ENCODE results near the gene GDNF.

Gene GDNF

DNA sequence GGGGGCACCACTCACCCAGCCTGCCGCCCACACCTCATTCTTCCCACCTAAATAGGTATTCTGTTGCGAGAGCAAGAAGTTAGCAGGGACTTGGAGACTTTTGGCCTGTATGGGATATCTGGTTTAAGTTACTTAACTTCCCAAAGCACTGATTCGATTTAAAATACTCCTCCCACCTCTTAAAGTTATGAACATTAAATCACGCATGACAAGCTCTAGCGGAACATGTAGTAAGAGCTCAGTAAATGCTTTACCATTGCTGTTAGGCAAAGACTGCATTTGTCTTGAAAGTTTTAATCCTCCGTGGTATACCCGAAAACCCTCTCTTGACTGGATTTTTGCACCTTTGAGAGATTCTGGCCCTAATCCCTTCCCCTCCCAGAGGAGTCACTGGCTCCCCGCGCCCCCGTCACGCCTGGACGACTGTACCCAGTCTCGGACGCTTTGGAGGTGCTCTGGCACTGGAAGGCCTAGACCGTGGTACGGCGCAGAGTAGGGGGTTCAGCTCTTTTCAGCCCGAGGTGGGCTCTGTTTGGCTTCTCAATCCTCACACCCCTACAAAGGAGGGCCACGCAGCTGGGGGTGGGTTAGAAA, 4.4 kb downstream of the GDNF start:
- Histone ChIP-seq H4K20me1 (peaks cover 0 to 4% (median 0%) of the 10 kb centered on the region in 11 experiments; a peak in 4 of 22 replicates), H3K4me2 (no peak overlapping the region), H3K27ac (no peak overlapping the region), H3K36me3 (no peaks in the 10 kb centered on the region), H3K4me3 (no peak overlapping the region; a peak in 1 of 20 replicates), H3K4me1 (peaks cover 6 to 27% (median 15%) of the 10 kb centered on the region in 10 experiments; a peak in 11 of 20 replicates), H3K9me3 (replicated peaks in 1 of 11) (peaks cover 10 to 56% (median 40%) of the 10 kb centered on the region in 11 experiments; a peak in 20 of 22 replicates), H3K27me3 (peaks cover 66 to 73% (median 68%) of the 10 kb centered on the region in 11 experiments), H3K9ac (no peak overlapping the region)
- no peak for TF ChIP-seq Cebpa-rat (IDR thresholded peaks at IDR 0.05)

DNA sequence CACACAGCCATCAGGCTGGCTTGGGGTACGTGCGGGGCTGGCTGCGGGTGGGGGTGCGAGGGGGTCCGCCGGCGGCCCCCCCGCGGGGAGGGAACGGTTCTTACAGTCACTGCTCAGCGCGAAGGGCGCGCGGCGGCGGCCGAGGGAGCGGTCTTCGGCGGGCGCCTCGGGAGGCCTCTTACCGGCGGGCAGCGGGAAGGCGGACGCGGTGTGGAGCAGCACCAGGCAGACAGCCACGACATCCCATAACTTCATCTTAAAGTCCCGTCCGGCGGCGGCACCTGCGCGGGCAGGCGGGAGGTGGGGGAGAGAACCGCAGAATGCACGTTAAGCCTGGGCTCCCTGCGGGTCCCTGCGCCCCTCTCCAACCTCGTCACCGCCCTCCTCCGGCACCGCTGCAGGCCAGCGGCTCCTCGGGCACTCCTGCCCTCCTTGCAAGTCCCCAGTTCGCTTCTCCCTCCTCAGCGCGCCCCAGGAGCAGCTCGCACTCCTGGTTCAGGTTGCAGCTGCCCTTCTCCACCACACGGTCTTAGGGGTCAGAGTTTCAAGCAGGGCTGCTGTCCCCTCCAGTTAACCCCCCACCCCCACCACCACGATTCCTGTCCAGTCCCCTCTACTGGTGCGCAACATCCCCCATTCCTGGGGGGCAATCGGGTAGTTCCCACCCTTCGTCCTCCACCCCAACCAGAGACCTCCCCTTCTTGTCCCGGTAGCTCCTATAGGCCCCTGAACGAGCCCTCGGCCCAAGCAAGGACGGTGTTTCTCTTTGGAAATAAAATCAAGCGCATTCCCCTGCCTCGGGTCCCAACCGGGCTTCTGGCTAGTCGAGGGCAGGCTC, 5.1 kb downstream of the GDNF start:
- Histone ChIP-seq H3K27ac (no peak overlapping the region), H3K36me3 (no peaks in the 10 kb centered on the region), H3K4me1 (peaks cover 6 to 27% (median 15%) of the 10 kb centered on the region in 10 experiments; a peak in 11 of 20 replicates), H3K4me3 (no peak overlapping the region; a peak in 1 of 20 replicates), H3K27me3 (peaks cover 59 to 66% (median 61%) of the 10 kb centered on the region in 11 experiments), H3K9ac (no peak overlapping the region), H3K9me3 (replicated peaks in 1 of 11) (peaks cover 10 to 50% (median 39%) of the 10 kb centered on the region in 11 experiments; a peak in 20 of 22 replicates), H4K20me1 (no peaks in the 10 kb centered on the region; a peak in 3 of 22 replicates), H3K4me2 (no peak overlapping the region)
- no peak for TF ChIP-seq Cebpa-rat (IDR thresholded peaks at IDR 0.05)

DNA sequence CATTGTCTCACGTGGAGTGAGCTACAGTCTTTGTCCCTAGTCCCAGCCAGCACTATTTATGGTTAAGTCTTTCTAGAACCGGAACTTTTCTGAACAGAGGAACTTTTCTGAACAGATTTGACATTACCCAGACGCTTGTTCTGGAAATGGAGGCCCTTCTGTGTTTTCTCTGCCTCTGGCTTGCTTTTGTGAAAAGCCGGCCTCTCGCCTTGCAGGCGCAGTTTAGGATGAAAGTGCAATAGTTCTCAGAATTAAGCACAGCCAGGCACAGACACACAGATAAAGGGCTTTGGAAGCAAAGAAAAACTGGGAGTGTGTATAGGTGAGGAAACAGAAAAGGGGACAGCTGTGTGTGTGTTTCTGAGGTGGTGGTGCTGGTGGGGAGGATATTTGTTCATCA, 5.9 kb downstream of the GDNF start:
- no peaks in the 10 kb centered on the region for H3K36me3 ChIP-seq
- TF ChIP-seq Cebpa-rat (IDR thresholded peaks at IDR 0.05): no peak
- H3K4me1 ChIP-seq: peaks cover 6 to 27% (median 15%) of the 10 kb centered on the region in 10 experiments; a peak in 11 of 20 replicates
- H3K27ac ChIP-seq: no peak overlapping the region
- H3K4me2 ChIP-seq: no peak overlapping the region
- H3K9me3 ChIP-seq (replicated peaks in 1 of 11): peaks cover 10 to 43% (median 31%) of the 10 kb centered on the region in 11 experiments; a peak in 20 of 22 replicates
- H4K20me1 ChIP-seq: no peaks in the 10 kb centered on the region; a peak in 3 of 22 replicates
- no peak overlapping the region for H3K9ac ChIP-seq
- H3K27me3 ChIP-seq: peaks cover 52 to 58% (median 54%) of the 10 kb centered on the region in 11 experiments
- no peak overlapping the region for H3K4me3 ChIP-seq

DNA sequence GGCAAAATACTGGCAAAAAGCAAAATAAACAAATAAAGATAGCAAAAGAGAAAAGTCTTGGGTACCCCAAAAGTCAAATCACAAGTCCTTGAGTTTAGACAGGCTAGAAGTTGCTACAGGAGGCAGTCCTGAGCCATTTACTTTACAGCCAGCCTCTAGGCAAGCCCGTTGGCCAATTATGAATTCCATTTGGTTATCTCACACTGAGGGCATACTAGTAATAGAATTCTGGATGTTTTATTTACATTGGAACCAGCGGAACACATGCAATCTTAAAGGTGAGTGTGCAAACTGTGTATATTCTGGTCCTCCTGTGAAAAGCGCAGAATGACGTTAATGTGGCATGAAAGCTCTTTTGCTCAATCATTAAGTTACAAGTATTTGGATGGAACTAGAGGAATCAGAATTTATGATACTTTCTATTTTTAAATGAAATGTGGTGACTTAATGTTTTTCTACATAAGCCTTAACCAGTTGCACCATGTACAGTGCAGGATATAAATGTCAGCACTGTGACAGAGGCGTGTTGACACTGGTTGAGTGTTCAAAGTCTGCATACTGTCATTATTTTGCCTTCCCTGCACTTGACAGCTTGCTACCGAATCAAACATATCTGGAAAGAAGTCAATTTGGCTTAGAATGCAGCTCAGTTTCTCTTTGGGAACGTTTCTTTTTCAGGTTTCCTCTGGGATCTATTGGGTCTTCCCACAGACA, 7.9 kb downstream of the GDNF start:
- H3K27me3 ChIP-seq: peaks cover 32 to 38% (median 34%) of the 10 kb centered on the region in 11 experiments
- H3K36me3 ChIP-seq: no peaks in the 10 kb centered on the region
- H3K27ac ChIP-seq: no peak overlapping the region
- no peak overlapping the region for H3K4me2 ChIP-seq
- H3K9me3 ChIP-seq (replicated peaks in 1 of 11): peaks cover 10 to 28% (median 21%) of the 10 kb centered on the region in 11 experiments; a peak in 20 of 22 replicates
- no peak for TF ChIP-seq Cebpa-rat (IDR thresholded peaks at IDR 0.05)
- peaks cover 0 to 9% (median 6%) of the 10 kb centered on the region in 10 experiments; a peak in 8 of 20 replicates for H3K4me1 ChIP-seq
- H4K20me1 ChIP-seq: no peaks in the 10 kb centered on the region; a peak in 1 of 22 replicates
- no peak overlapping the region for H3K4me3 ChIP-seq
- H3K9ac ChIP-seq: no peak overlapping the region

DNA sequence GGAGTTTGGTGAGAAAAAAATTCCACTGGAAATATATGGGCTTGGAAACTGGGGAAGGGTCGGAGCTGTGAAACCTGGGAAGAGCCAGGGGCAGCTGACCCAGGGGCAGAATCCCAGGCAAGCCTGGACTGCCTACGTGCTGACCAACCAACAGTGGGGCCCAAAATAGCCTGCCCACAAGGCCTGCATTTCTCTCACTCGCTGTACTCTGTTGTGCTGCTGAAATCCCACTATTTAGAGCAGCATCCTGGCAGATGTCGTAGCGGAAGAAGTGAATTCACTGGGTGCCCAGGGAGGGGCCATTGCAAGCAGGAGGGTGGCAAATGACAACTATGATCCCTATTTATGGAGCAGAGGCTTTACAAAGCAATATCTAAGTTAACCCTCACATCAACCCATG, 9.5 kb downstream of the GDNF start:
- no peaks in the 10 kb centered on the region for H3K36me3 ChIP-seq
- TF ChIP-seq Cebpa-rat (IDR thresholded peaks at IDR 0.05): no peak

DNA sequence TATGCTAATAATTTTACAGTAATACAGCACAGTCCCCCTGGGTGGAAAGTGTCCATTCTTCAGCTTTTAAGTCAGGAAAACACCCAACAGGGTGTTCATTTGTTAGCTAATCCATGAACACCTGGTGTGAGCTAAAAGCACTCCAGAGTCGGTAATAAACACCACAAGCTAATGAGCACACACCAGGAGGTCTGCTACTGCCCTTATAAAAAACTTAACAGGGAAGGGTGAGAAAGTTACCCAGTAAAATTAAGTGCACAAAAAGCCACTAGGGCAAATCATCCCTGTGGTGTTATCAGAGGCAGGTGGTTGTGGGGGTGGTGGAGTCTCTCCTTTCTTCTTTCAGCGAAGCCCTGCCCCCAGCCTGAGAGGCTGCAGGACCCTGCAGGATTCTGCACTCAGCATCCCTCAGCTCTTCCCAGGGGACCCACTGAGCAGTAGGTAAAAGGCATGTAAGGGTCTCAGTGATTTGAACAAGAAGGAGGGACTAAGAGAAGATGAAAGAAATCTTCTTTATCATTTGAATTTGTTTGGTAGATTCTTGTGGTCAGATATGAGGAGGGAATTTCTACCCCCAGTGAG, 14.4 kb downstream of the GDNF start:
- no peaks in the 10 kb centered on the region for H3K9me3 ChIP-seq (replicated peaks in 1 of 11)
- H3K27ac ChIP-seq: no peak overlapping the region
- no peak overlapping the region for H3K4me2 ChIP-seq
- H3K36me3 ChIP-seq: no peaks in the 10 kb centered on the region
- H3K4me3 ChIP-seq: no peak overlapping the region
- no peaks in the 10 kb centered on the region for H3K4me1 ChIP-seq
- H3K9ac ChIP-seq: no peak overlapping the region
- TF ChIP-seq Cebpa-rat (IDR thresholded peaks at IDR 0.05): no peak
- H3K27me3 ChIP-seq: no peaks in the 10 kb centered on the region
- no peaks in the 10 kb centered on the region for H4K20me1 ChIP-seq

More for the DNA sequence above, 9.5 kb downstream of the GDNF start:
- no peak overlapping the region for H3K9ac ChIP-seq
- no peak overlapping the region for H3K4me2 ChIP-seq
- no peak overlapping the region for H3K27ac ChIP-seq
- H4K20me1 ChIP-seq: no peaks in the 10 kb centered on the region
- peaks cover 0 to 11% (median 8%) of the 10 kb centered on the region in 11 experiments; a peak in 17 of 22 replicates for H3K9me3 ChIP-seq (replicated peaks in 1 of 11)
- H3K4me1 ChIP-seq: no peaks in the 10 kb centered on the region
- no peak overlapping the region for H3K4me3 ChIP-seq
- H3K27me3 ChIP-seq: peaks cover 15 to 21% (median 17%) of the 10 kb centered on the region in 11 experiments

DNA sequence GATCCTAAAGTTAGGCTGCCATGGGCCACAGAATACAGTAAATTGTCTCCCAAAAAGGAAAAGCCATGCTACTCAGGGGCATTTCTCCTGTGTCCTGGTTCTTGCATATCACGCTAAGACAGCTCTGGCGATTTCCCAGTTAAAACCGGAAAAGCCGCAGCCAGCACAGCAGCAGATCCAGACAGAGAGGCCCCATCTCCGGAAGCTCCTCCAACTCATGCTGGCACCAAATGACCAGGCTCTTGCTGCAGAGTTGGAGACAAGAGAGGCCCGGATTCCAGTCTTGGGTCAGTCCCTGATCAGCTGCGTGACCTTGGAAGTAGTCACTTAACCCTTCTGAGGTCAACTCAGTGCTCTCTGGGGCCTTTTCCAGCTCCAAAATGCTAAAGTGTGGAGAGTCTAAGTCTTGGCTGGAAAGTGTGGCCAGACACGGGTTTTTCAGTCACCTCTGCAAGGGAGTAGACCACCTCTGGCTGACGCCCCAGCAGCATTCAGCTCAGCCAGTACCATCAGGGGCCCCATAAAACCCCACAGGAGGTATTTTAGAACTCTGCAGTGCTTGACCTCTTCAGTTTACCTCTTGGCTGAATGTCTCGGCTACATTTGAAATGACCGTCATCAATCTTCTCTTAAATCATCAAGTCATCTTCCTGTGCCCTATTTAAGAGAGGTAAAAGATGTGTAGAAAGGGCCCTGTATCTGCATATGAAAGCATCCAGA, 16.2 kb downstream of the GDNF start:
- Histone ChIP-seq H3K4me2 (no peak overlapping the region), H3K27me3 (no peaks in the 10 kb centered on the region), H3K9ac (no peak overlapping the region), H3K9me3 (replicated peaks in 1 of 11) (peaks cover 0 to 1% (median 0%) of the 10 kb centered on the region in 11 experiments; a peak in 3 of 22 replicates), H4K20me1 (no peaks in the 10 kb centered on the region), H3K36me3 (no peaks in the 10 kb centered on the region), H3K4me3 (no peak overlapping the region), H3K27ac (no peak overlapping the region), H3K4me1 (no peaks in the 10 kb centered on the region)
- TF ChIP-seq Cebpa-rat (IDR thresholded peaks at IDR 0.05): no peak

DNA sequence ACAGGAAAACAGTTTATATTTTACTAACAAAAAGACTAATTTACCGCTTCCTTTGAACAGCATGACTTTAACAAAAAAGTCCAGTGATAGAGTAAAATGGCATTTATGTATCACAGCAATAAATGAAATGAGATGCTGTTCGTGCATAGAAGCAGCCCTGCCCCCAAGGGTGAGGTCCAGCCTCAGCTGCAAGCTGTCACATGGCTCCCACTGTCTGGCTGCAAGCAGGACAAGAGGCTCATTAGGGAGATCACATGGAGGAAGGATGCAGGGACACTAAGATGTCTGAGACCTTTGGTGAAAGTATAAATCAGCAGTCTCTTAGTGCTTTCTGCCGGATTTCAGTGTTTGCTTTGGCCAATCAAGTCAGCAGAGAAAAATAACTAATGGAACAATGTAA, 23.0 kb downstream of the GDNF start:
- Histone ChIP-seq H4K20me1 (no peaks in the 10 kb centered on the region), H3K4me1 (peaks cover 3 to 12% (median 8%) of the 10 kb centered on the region in 10 experiments; a peak in 15 of 20 replicates), H3K27ac (no peak overlapping the region), H3K9me3 (replicated peaks in 1 of 11) (peaks cover 0 to 10% (median 5%) of the 10 kb centered on the region in 11 experiments; a peak in 5 of 22 replicates), H3K4me2 (no peak overlapping the region), H3K27me3 (no peaks in the 10 kb centered on the region), H3K36me3 (no peaks in the 10 kb centered on the region), H3K4me3 (no peak overlapping the region), H3K9ac (no peak overlapping the region)
- no peak for TF ChIP-seq Cebpa-rat (IDR thresholded peaks at IDR 0.05)
